ENCODE data around the gene ZDHHC18.
"Not testable (repeated sequence)": the region's sequence is repeated elsewhere in the genome, so short reads cannot be mapped to it uniquely, and the experiment has no call there.

ZDHHC18 gene

DNA sequence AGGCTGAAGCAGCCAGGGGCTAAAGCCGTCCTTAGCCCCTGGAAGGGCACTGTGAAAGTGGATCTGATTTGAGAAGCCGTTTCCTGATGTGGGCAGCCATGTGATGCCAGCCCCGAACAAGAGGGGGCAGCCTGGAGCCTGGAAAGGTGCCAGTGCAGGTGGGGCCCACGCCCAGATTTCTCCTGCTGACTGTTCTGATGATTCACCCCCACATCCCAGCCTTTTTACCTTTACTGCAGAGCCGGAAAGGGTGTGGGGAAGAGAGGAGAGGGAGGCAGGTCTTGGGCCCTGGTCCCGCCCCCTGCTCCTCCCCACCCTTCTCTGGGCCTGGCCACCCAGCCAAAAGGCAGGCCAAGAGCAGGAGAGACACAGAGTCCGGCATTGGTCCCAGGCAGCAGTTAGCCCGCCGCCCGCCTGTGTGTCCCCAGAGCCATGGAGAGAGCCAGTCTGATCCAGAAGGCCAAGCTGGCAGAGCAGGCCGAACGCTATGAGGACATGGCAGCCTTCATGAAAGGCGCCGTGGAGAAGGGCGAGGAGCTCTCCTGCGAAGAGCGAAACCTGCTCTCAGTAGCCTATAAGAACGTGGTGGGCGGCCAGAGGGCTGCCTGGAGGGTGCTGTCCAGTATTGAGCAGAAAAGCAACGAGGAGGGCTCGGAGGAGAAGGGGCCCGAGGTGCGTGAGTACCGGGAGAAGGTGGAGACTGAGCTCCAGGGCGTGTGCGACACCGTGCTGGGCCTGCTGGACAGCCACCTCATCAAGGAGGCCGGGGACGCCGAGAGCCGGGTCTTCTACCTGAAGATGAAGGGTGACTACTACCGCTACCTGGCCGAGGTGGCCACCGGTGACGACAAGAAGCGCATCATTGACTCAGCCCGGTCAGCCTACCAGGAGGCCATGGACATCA is 36.5 kb downstream of the ZDHHC18 start, which contains the start of gene SFN:
TSS of gene SFN (plus strand) at position 369 of the 904 bp plus-strand sequence. CDS start at position 433, 64 bp downstream.
- peak; percentile 43 for DNase-seq

DNA sequence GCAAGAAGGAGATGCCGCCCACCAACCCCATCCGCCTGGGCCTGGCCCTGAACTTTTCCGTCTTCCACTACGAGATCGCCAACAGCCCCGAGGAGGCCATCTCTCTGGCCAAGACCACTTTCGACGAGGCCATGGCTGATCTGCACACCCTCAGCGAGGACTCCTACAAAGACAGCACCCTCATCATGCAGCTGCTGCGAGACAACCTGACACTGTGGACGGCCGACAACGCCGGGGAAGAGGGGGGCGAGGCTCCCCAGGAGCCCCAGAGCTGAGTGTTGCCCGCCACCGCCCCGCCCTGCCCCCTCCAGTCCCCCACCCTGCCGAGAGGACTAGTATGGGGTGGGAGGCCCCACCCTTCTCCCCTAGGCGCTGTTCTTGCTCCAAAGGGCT is 37.2 kb downstream of the ZDHHC18 start:
- DNase-seq, result no peak

DNA sequence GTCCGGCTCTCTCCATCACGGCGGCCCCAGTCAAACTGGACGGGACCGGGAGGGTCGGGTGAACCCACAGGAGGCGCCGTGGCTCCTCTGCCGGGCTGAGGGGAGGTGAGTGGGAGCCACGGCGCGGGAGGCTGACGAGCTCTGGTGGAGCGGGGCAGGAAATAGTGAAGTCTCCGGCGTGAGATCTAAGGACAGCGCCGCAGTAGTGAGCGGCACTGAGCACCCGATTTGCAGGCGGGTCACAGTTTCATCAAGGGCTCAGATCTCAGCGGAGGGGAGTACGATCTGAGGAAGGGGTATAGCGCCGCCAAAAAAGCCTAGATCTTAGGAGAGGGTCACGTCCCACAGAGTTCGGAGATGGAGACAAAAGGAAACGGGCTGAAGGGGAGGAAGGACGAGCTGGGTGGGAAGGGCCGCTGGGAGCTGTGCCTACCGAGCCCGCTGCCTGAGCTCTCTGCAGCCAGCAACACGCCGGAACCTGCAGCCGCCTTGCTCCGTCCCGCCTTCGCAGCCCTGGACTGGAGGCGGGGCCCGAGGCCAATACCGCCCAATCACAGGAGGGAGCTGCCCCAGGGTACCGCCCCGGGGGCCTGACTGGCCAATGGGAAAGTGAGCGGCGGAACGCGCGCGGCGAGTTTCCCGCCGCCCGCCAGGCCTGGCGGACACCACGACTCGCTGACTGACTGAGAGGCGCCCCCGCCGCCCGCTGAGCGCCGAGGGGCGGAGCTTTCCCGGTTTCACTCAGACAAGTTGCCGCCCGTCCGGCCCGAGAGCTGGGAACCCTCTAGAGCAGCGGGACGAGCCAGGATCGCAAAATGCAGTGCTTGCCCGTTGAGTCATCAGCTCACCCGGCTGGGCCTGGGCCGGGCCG is 38.4 kb downstream of the ZDHHC18 start:
- DNase-seq, result peak; percentile 97

DNA sequence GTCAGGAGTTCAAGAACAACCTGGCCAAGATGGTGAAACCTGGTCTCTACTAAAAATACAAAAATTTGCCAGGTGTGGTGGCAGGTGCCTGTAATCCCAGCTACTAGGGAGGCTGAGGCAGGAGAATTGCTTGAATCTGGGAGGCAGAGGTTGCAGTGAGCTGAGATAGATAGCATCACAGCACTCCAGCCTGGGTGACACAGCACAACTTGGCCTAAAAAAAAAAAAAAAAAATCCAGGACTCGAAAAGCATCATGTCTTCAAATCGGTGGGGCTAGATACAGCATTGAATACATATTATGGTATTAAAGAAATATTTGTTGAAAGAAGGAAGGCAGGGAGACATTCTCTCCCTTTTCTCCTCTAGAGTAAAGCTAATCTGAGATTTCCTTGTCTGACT is 46.6 kb downstream of the ZDHHC18 start:
- not testable (repeated sequence) for DNase-seq

DNA sequence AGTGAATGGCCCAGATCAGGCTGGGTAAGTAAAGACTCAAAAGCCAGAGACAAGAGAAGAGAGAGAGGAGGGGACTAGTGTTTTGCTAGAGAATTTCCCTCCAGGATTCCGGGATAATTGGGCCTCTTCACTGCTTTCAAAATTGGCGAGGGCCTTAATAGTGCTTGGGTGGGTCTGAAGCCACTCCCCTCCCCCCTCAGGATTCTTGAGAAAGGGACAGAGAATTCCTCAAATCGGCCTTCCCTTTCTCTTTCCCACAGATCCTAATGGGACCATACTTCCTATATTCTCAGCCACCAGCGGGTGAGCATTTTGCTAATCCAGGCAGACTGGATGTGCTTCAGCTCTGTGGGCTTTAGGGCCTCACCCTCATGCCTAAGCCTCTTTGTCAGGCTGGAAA is 48.4 kb downstream of the ZDHHC18 start:
- DNase-seq, result no peak

DNA sequence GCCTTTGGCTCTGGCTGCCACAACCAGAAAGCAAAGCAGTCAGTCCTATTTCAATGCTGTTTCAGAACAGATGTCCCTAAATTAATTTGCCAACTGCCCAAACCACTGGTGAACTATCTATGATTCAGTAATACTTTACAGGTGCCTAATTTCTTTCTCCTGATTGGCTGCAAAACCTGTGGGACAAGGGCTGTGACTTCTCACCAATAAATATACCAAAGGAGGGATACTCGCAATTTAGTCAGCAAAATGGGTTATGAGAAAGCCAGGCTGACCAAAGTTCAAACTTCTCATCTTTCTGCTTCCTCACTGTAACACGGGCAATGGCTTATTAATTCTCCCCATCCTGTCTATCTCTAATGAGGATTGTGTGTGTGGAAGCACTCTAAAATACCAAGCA is 50.8 kb downstream of the ZDHHC18 start:
- no peak for DNase-seq

DNA sequence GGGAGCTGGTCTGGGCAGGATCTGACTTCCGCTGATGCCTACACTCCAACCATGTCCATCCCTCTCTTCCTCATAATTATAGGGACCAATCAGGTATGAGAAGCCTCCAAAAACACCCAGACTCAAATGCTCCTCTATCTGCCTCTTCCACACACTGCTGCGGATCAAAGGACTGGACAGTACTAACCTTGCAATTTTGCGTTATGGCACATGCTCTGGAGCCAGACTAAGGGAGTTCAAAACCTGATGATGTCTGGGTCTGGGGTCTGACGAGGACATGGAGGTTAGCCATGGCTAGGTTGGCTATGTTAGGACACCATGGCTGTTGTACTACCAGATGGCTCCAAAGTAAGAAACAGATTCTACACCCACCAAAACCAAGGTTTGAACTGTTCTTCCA is 53.3 kb downstream of the ZDHHC18 start:
- DNase-seq, result no peak

DNA sequence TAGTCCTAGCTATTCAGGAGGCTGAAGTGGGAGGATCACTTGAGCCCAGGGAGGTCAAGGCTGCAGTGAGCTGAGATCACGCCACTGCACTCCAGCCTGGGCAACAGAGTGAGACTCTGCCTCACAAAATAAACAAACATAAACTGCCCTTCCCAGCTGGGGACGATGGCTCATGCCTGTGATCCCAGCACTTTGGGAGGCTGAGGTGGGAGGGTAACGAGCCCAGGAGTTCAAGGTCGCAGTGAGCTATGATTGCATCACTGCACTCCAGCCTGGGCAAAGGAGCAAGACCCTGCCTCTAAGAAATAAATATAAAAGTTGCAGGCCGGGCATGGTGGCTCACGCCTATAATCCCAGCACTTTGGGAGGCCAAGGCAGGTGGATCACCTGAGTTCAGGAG is 55.1 kb downstream of the ZDHHC18 start:
- DNase-seq, result not testable (repeated sequence)

DNA sequence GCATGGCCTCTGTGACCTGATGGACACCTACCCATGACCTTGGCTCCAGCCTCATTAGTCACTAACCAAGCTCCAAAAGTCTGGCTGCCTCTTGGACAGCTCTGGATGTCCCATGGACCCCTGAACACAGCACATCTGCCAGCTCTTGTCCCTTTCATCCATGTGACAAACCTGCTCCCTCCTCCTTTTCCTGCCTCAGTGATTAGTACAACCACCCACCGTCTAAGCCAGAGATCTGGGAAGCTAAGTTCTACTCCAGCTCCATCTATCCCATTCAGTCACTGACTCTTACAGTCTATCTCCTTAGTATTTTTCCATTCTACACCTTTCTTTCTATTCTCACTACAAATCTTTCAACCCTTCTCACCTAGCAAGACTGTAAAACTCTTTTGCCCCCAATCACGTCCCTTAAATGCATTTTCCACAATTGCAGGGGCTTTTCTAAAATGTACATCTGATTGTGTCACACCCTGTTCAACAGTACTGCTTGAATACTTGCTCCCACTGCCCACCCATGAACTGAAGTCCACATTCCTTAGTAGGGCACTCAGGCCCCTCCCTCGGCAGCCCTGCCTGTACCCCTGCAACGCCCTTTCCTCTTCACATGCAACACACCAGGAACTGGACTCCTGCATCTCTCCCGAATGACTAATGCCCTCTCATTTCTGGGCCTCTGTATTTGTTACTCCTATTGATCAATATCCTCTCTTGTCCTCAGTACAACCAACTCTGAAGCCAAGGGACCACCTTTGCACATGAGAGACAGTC is 56.4 kb downstream of the ZDHHC18 start:
- DNase-seq, result no peak

DNA sequence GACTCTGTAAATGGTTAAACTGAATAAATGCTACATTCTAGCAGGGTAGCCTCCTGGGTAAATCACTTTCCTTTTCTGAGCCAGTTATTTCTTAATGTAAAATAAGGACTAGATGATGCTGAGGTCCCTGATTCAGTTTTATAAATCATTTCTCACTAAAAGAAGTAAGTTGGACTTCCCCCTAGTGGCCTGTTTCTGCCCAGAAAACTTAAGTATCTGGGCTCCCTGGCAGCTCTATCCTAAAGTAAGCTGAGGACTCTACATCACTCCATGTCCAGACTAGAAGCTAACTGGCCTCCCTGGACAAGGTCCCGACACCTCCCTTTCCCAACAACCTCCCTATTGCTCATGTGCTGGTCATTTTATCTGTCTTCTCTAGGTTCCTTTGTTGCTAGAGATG is 60.6 kb downstream of the ZDHHC18 start:
- DNase-seq, result peak; percentile 48

DNA sequence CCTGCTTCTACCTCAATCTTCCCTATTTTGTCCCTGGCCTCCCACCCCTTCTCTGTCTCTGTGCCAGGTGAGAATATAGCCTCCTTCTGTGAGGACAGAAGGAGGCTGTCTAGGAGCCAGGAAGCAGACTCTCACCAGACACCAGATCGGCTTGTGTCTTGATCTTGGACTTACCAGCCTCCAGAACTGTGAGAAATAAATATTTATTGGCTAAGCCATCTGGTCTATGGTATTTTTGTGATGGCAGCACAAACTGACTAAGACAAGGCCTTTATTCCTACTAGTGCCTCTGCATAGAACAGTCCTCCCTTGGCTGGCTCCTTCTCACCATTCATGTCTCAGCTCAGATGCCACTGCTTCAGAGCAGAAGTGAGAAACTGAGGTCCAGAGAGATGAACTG is 61.7 kb downstream of the ZDHHC18 start:
- no peak for DNase-seq

DNA sequence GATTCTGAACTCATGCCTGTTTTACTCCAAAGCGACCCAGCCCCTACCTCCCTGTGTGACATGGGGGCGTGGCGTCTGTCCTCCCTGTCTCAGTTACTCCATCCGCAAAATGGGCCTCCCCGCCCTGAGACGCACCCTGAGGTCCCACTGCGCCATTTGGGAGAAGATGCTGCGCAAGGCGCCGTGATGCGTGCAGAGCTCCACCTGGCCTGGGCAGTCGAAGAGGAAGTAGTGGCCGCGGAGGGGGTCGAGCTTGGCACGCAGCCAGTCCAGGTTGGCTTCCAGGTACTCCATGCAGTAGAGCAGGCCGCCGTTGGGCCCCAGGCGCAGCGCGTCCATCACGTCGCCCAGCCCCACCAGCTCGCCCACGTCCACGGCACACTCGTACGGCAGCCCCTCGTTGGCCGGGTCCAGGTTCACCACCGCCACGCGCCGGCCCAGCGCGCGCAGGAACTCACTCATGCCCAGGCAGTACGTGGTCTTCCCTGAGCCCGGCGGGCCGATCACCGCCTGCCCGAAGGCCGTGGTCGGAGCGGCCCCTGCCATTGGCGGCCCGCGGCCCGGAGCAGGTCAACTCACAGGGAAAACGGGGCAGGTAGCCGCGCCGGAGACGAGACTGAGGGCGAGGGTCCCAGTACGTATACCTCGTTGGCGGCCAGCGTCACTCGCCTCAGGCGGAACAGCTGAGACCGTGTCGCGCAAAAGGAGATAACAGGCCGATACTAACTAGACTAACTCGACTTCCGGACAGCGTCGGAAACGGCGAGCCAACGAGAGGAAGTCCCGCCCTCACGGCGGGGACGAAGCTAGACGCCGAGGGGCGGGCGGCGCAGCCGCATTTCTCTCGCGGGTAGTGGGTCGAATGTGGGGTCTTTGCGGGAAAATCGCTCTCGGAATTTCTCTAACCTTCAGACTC is 63.3 kb downstream of the ZDHHC18 start, which contains the start of gene GPN2:
TSS of gene GPN2 (minus strand) at position 733 of the 916 bp plus-strand sequence. CDS start at position 546, 187 bp downstream.
- DNase-seq, result peak; percentile 90

DNA sequence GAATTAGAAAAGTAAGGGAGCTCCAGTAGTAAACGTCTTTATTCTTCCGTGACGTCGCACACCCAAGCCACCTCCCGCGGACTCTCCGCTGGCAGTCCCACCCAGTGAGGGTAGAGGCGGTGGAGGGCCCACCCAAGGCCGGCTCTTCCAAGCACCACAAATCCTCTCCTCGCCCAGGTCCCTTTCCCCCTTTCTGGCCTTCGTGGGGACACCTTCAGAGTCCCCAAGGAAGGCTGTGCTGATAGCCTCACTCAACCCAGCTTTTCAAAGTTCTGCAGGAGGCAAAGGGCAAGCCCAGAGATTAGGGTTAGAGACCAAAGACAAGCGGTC is 63.9 kb downstream of the ZDHHC18 start:
- no peak for DNase-seq

DNA sequence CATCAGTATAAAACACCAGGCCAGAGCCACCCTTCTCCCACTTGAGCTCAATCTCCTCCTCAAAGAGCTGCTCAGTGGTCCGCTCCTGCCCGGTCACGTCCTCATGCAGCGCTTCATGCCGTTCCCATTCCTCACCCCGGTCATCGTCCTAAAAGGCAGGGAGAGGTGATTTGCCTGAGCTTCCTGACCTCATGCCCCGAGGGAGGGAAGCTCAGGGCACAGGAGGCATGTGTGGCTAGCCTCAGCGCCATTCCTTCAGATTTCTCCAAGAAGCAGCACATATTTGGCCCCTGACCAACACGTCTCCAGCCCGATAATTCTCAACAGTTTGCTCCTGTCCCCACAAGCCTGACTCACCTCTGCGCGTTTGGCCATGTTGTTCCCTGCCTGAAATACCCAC is 67.8 kb downstream of the ZDHHC18 start:
- DNase-seq, result no peak

DNA sequence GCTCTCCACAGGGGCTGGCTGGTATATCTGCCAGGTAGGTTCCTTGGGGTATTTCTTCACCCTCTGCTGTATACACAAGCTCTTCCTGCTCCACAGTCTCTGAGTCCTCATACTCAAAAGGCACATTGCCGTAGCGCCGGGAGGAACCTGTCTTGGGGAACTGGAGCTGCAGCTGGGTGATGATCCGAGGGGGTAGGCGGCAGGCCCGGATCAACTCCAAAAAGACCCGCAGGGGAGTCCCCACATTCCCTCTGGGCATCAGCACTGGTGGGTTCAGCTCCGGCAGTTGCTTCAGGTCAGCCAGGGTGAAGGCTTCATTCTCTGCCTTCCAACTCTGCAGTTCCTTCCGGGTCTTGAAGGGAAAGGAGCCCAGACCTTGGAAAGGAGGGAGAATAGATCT is 70.9 kb downstream of the ZDHHC18 start:
- DNase-seq, result no peak

DNA sequence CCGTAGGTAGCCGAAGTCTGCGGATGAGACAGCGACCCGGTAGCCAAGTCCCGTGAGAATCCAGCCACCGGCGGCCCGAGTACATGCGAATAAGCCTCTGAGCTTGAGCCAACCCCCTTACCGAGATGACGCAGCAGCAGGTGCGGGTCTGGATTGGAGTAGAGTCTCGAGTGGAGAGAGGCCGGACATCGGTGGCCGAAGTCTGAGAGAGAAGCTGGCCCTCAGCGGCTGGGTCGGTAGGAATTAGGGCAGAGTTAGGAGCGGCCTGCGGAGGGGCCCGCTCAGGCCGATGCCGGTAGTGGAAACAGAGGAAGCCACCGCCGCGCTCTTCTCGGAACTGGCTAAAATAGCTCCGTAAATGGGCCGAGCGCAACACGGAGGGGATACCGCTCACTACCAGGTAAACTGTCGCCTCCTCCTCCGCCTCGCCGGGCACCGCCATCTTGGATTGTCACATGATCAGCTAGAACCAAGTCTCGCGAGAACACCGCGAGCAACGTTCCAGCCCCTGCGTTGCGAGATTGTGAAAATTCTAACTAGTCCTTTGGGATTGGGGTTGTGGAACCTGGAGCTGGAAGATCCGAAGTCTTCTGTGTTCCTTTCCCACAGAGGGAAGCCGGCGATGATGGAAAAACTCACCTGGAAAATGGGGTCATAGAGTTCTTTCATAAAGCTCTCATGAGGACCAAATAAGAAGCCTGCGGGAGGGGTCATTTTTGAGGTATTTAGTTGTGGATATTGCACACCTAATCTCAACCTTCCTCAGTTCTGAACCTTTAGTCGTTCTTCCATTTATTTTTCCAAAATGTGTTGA is 73.7 kb downstream of the ZDHHC18 start, which contains the start of gene GPATCH3:
TSS of gene GPATCH3 (minus strand) at position 467 of the 814 bp plus-strand sequence. CDS start at position 442, 25 bp downstream.
- DNase-seq, result peak; percentile 94

DNA sequence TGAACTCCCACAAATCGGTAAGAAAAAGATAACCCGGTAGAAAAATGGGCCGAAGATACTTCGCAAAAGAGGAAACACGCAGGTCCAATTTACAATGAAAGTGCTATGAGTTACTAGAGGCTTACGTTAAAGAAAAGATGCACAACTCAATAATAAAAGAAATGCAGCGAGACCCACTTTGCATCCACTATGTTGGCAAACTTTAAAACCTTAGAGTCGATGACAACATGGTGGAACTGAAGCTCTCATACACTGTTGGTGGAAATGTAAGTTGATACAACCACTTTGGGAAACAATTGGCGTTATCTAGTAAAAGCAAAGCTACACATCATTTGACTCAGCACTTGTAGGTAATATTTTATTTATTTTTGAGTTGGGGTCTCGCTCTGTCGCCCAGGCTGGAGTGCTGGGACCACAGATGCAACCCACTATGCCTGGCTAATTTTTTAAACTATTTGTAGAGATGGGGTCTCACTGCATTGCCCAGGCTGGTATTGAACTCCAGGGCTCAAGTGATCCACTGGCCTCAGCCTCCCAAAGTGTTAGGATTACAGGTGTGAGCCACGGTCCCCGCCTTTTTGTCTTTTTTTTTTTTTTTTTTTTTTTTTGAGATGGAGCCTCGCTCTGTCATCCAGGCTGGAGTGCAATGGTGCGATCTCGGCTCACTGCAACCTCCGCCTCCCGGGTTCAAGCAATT is 74.5 kb downstream of the ZDHHC18 start:
- DNase-seq, result no peak
